Measurements from ENCODE around the gene PIBF1. TPM values are rescaled to one million over a fixed set of nuclear protein-coding genes. Genes with fewer than 3 reads are reported as not detected.

Gene PIBF1
- total and polyA plus RNA-seq, 2 donors = 26.0 to 31.1 TPM

DNA sequence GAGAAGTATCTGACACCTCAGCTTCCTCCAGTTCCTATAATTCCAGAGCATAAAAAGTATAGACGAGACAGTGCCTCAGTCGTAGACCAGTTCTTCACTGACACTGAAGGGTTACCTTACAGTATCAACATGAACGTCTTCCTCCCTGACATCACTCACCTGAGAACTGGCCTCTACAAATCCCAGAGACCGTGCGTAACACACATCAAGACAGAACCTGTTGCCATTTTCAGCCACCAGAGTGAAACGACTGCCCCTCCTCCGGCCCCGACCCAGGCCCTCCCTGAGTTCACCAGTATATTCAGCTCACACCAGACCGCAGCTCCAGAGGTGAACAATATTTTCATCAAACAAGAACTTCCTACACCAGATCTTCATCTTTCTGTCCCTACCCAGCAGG lies 279.9 kb downstream of the PIBF1 start:
- DNase-seq (ENCODE audit: low read depth in 6 of 9, low spot score in 9 of 9) = no peak
- WGBS = 97% methylated on average over 9 of the region's 9 CpGs
- Histone ChIP-seq H3K36me3 (ENCODE audit: control insufficient read depth in 2 of 2, insufficient read depth in 2 of 2, low read length in 1 of 2) (no peaks in the 10 kb centered on the region), H3K4me1 (ENCODE audit: control insufficient read depth in 2 of 2, insufficient read depth in 2 of 2, low read length in 2 of 2) (peaks cover 10 to 12% of the 10 kb centered on the region in 2 donors), H3K27ac (ENCODE audit: low read depth in 1 of 2, low read length in 1 of 2) (no peak overlapping the region), H3K9me3 (ENCODE audit: control insufficient read depth in 2 of 2, insufficient read depth in 1 of 2, low read length in 1 of 2) (no peaks in the 10 kb centered on the region), H3K27me3 (ENCODE audit: control insufficient read depth in 2 of 2, insufficient read depth in 1 of 2, low read length in 1 of 2) (peaks cover 35 to 53% of the 10 kb centered on the region in 2 donors), H3K4me3 (ENCODE audit: low read length in 2 of 2) (no peak overlapping the region)

DNA sequence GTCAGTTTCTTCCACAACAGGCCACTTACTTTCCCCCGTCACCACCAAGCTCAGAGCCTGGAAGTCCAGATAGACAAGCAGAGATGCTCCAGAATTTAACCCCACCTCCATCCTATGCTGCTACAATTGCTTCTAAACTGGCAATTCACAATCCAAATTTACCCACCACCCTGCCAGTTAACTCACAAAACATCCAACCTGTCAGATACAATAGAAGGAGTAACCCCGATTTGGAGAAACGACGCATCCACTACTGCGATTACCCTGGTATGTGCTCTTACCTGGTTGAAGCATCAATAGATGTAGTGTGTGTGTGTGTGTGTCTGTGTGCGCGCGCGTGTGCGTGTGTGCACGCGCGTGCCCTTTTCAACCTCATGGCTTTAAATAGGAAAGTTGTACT lies 280.5 kb downstream of the PIBF1 start:
- 99% methylated on average over 13 of the region's 13 CpGs for WGBS
- H3K4me1 ChIP-seq (ENCODE audit: control insufficient read depth in 2 of 2, insufficient read depth in 2 of 2, low read length in 2 of 2) = peaks cover 10 to 12% of the 10 kb centered on the region in 2 donors
- no peak for DNase-seq (ENCODE audit: low read depth in 6 of 9, low spot score in 9 of 9)
- H3K4me3 ChIP-seq (ENCODE audit: low read length in 2 of 2) = no peak overlapping the region
- H3K27ac ChIP-seq (ENCODE audit: low read depth in 1 of 2, low read length in 1 of 2) = no peak overlapping the region
- H3K9me3 ChIP-seq (ENCODE audit: control insufficient read depth in 2 of 2, insufficient read depth in 1 of 2, low read length in 1 of 2) = no peaks in the 10 kb centered on the region
- H3K36me3 ChIP-seq (ENCODE audit: control insufficient read depth in 2 of 2, insufficient read depth in 2 of 2, low read length in 1 of 2) = no peaks in the 10 kb centered on the region
- peaks cover 35 to 47% of the 10 kb centered on the region in 2 donors for H3K27me3 ChIP-seq (ENCODE audit: control insufficient read depth in 2 of 2, insufficient read depth in 1 of 2, low read length in 1 of 2)

DNA sequence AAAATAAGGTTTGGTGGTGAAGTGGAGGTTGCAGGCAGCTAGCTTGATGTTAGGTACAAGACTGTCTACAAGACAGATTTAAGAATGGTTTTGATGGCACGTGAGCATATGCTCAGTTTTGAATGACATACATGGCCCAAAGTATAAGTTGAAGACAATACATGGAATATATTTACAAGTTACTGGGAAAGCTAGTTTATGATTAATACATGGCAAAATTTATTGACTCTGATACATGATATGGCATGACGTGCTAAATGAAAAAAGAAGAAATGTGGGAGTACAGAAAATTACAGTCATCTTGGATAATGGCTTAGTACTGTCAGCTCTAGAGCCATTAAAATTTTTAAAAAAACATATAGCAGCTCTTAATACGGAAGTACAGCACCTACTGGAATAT lies 281.2 kb downstream of the PIBF1 start:
- 94% methylated on average over 3 of the region's 3 CpGs for WGBS
- Histone ChIP-seq H3K9me3 (ENCODE audit: control insufficient read depth in 2 of 2, insufficient read depth in 1 of 2, low read length in 1 of 2) (no peaks in the 10 kb centered on the region), H3K36me3 (ENCODE audit: control insufficient read depth in 2 of 2, insufficient read depth in 2 of 2, low read length in 1 of 2) (no peaks in the 10 kb centered on the region), H3K4me3 (ENCODE audit: low read length in 2 of 2) (no peak overlapping the region), H3K27me3 (ENCODE audit: control insufficient read depth in 2 of 2, insufficient read depth in 1 of 2, low read length in 1 of 2) (peaks cover 28 to 40% of the 10 kb centered on the region in 2 donors), H3K27ac (ENCODE audit: low read depth in 1 of 2, low read length in 1 of 2) (no peak overlapping the region), H3K4me1 (ENCODE audit: control insufficient read depth in 2 of 2, insufficient read depth in 2 of 2, low read length in 2 of 2) (peaks cover 10 to 12% of the 10 kb centered on the region in 2 donors)
- no peak for DNase-seq (ENCODE audit: low read depth in 6 of 9, low spot score in 9 of 9)

- Histone ChIP-seq H3K27ac (ENCODE audit: low read depth in 1 of 2, low read length in 1 of 2) (no peak overlapping the region), H3K36me3 (ENCODE audit: control insufficient read depth in 2 of 2, insufficient read depth in 2 of 2, low read length in 1 of 2) (no peaks in the 10 kb centered on the region), H3K9me3 (ENCODE audit: control insufficient read depth in 2 of 2, insufficient read depth in 1 of 2, low read length in 1 of 2) (no peaks in the 10 kb centered on the region), H3K27me3 (ENCODE audit: control insufficient read depth in 2 of 2, insufficient read depth in 1 of 2, low read length in 1 of 2) (peaks cover 14 to 21% of the 10 kb centered on the region in 2 donors), H3K4me3 (ENCODE audit: low read length in 2 of 2) (no peak overlapping the region), H3K4me1 (ENCODE audit: control insufficient read depth in 2 of 2, insufficient read depth in 2 of 2, low read length in 2 of 2) (peaks cover 4 to 5% of the 10 kb centered on the region in 2 donors)
- WGBS = 90% methylated on average over 2 of the region's 2 CpGs
- DNase-seq (ENCODE audit: low read depth in 6 of 9, low spot score in 9 of 9) = no peak
Observed at GRCh38 chr13:73065036-73065435, 283.1 kb downstream of the PIBF1 start.

- Histone ChIP-seq H3K27me3 (ENCODE audit: control insufficient read depth in 2 of 2, insufficient read depth in 1 of 2, low read length in 1 of 2) (peaks cover 6 to 14% of the 10 kb centered on the region in 2 donors), H3K9me3 (ENCODE audit: control insufficient read depth in 2 of 2, insufficient read depth in 1 of 2, low read length in 1 of 2) (no peaks in the 10 kb centered on the region), H3K4me3 (ENCODE audit: low read length in 2 of 2) (no peak overlapping the region), H3K4me1 (ENCODE audit: control insufficient read depth in 2 of 2, insufficient read depth in 2 of 2, low read length in 2 of 2) (no peaks in the 10 kb centered on the region), H3K27ac (ENCODE audit: low read depth in 1 of 2, low read length in 1 of 2) (no peak overlapping the region), H3K36me3 (ENCODE audit: control insufficient read depth in 2 of 2, insufficient read depth in 2 of 2, low read length in 1 of 2) (no peaks in the 10 kb centered on the region)
- DNase-seq (ENCODE audit: low read depth in 6 of 9, low spot score in 9 of 9) = no peak
- WGBS = 95% methylated on average over 7 of the region's 7 CpGs
Observed at GRCh38 chr13:73065665-73066340, 283.9 kb downstream of the PIBF1 start.

Other genes starting within 250 kb of the PIBF1 start
- 9.6 TPM for gene MZT1, start 54.5 kb upstream of the PIBF1 start, total RNA-seq
- gene MZT1, start 54.5 kb upstream of the PIBF1 start, polyA plus RNA-seq = 18.6 TPM
- 14.9 TPM for gene BORA, start 54.2 kb upstream of the PIBF1 start, total RNA-seq
- gene BORA, start 54.2 kb upstream of the PIBF1 start, polyA plus RNA-seq = 6.6 TPM
- 31.1 TPM for gene DIS3, start 233 bp upstream of the PIBF1 start, total RNA-seq
- 17.0 TPM for gene DIS3, start 233 bp upstream of the PIBF1 start, polyA plus RNA-seq

All from thymus (tissue), 11 donors.